ENCODE results near the gene RAB3IP.
"Not testable (repeated sequence)": the region's sequence is repeated elsewhere in the genome, so short reads cannot be mapped to it uniquely, and the experiment has no call there.

RAB3IP gene

DNA sequence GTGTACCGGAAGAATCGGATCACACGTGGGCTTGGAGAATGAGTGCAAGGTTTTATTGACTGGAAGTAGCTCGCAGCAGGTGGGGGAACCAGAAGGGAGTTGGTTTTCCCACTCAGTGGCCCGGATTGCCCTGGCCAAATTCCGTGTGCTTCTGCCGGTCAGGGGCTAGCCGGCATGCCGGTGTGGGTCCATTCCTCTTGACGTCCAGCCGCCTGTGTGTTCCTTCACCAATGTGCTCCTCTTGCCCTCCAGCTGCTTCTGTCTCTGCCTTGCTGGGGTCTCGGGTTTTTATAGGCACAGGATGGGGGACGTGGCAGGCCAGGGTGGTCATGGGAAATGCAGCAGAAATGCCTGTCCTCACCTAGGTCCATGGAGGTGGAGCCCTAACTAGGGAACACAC lies 97.4 kb downstream of the RAB3IP start:
- no peak for DNase-seq

DNA sequence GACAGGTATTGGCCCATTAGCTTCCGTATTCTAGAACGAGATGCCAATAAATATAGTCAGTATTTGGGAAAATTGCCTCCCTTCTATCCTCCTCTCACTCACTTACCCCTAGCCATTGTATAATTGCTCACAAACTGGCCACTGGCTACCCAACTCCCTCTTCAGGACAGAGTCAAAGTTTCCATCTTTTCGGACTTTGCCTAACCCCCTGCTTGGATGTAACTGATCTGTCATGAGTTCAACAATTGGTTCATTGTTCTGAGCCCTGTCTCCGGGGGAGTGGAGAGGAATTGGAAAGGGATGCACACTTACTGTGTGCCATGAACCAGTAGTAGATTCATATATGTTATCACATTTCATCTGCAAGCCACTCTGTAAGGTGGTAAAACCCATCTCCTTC lies 98.5 kb downstream of the RAB3IP start:
- DNase-seq = no peak

GRCh38 chr12:69837657-69838415 lies 99.2 kb downstream of the RAB3IP start:
- no peak for DNase-seq

DNA sequence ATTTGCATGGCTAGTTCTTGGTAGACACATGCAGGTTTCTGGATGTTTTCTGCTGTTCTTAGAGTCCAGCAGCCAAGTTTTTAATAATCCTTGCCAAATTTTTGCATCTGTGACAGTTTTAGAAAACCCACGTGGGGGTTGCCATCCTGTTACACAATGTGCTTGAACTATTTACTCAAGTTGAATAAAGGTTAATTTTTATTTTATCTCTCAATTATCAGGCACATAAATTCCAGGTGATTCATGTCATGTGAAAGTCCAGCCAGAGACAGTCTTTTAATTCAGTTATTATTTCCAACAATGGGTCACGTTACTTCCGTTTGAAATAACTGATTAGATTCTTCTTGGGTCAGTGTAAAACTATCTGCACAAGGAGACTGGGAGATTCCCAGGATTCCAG lies 102.1 kb downstream of the RAB3IP start:
- no peak for DNase-seq

DNA sequence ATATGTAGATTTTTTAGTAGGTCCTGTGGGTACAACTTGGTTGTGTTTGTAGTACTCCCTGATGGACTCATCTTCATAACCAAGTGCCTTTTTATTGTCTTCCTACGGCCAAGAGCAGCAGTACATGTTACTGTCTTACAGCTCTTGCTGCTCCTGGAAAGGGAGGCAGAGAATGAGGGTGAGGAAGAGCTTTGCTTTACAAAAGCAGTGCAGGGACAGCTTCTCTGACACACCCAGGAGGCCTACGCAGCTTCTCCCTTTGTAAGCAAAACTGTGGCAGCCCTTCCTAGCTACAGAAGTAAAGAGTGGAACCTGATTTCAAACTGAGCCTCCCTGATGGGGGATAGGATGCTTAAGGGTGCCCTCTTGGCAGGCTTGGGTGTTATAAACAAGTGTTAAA lies 104.9 kb downstream of the RAB3IP start:
- DNase-seq = no peak

GRCh38 chr12:69844416-69844815 lies 105.8 kb downstream of the RAB3IP start:
- DNase-seq = no peak

- no peak for DNase-seq
Observed at GRCh38 chr12:69844836-69845235, 106.2 kb downstream of the RAB3IP start.

GRCh38 chr12:69846976-69847375 lies 108.3 kb downstream of the RAB3IP start:
- DNase-seq = no peak

DNA sequence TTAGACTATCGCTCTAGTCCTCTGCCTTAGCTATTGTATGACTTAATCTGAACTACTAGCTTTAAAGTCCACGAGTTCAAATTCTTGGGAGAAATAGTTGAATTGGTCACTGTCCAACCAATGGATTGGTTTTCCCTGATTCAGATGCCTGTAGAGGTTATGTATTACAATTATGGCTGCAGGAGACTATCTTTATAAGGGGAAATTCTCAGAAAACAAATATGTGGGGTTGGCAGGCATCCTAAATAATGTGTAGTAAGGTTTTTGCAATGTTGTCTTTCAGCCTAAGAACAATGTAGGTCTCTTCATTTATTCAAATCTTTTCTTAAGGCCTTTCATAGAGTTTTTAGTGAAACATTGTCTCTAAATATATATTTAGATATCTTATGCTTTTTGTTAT lies 113.3 kb downstream of the RAB3IP start:
- no peak for DNase-seq

DNA sequence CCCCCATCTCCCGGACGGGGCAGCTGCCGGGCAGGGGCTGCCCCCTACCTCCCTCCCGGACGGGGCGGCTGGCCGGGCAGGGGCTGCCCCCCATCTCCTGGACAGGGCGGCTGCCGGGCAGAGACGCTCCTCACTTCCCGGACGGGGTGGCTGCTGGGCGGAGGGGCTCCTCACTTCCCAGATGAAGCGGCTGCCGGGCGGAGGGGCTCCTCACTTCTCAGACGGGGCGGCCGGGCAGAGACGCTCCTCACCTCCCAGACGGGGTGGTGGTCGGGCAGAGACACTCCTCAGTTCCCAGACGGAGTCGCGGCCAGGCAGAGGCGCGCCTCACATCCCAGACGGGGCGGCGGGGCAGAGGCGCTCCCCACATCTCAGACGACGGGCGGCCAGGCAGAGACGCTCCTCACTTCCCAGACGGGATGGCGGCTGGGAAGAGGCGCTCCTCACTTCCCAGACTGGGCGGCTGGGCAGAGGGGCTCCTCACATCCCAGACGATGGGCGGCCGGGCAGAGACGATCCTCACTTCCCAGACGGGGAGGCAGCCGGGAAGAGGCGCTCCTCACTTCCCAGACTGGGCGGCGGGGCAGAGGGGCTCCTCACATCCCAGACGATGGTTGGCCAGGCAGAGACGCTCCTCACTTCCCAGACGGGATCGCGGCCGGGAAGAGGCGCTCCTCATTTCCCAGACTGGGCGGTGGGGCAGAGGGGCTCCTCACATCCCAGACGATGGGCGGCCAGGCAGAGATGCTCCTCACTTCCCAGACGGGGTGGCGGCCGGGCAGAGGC lies 114.7 kb downstream of the RAB3IP start:
- not testable (repeated sequence) for DNase-seq

- no peak for DNase-seq
Observed at GRCh38 chr12:69866698-69867097, 128.0 kb downstream of the RAB3IP start.

DNA sequence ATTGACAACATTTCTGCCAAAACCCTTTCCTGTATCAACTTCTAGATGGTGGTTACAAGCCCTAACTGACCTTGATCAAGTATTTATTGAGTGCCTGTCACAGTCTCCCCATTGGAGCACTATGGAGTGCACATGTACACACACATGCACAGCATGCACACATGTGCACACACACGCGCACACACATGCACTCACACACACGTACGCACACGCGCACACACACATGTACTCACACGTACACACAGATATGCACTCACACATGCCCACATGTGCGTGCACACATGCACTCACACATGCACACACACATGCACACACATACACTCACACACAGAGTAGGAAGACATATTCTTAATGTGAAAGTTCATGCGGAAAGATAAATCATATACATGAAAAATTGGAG lies 130.0 kb downstream of the RAB3IP start:
- DNase-seq = no peak

DNA sequence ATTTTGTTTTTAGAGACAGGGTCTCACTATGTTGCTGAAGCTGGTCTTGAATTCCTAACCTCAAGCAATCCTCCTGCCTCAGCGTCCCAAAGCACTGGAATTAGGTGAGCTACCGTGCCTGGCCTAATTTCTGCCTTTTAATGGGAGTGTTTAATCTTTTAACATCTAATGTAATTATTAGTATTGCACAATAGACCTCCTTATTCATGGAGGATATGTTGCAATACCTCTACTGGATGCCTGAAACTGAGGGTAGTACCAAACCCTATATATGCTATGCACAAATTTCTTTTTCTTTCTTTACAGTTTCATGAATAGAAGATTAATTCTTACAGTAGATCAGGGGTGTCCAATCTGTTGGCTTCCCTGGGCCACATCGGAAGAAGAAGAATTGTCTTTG lies 134.1 kb downstream of the RAB3IP start:
- DNase-seq = no peak
